Cardiac muscle cell (in vitro differentiated cells and primary cell): ENCODE results near the gene FAN1. TPM values are rescaled to one million over a fixed set of nuclear protein-coding genes. Genes with fewer than 3 reads are reported as not detected.

Source experiments
- DNase-seq, 2 donors: peaks; one replicate each; pipeline versions ENCODE4 v3.0.0 to v3.0.0-alpha.2; 2010 to 2017; ENCODE audit warnings: low read depth in 1 of 2, low spot score in 1 of 2
- H3K27ac ChIP-seq: fragments of 200-600 bp; sonication (generic); 2 replicates; pipeline ENCODE4 v1.5.1; 2016
- H3K27me3 ChIP-seq: fragments of 200-600 bp; sonication (generic); 2 replicates; pipeline ENCODE4 v1.6.0; 2016; ENCODE audit warnings: control low read depth
- H3K36me3 ChIP-seq: fragments of 200-600 bp; sonication (generic); 2 replicates; pipeline ENCODE4 v1.5.1; 2016; ENCODE audit warnings: control low read depth
- H3K4me1 ChIP-seq: fragments of 200-600 bp; sonication (generic); 2 replicates; pipeline ENCODE4 v1.8.1; 2017; ENCODE audit warnings: low read depth, mild to moderate bottlenecking, mixed run types
- H3K4me3 ChIP-seq: fragments of 200-600 bp; sonication (generic); 2 replicates; pipeline ENCODE4 v1.5.1; 2016; ENCODE audit warnings: mild to moderate bottlenecking
- H3K9me3 ChIP-seq: fragments of 200-600 bp; sonication (generic); 2 replicates; pipeline ENCODE4 v1.5.1; 2017; ENCODE audit warnings: low read depth, mild to moderate bottlenecking, control low read depth
- CTCF ChIP-seq: IDR thresholded peaks from 2 replicates; pipeline ENCODE4 v1.5.1; 2012; ENCODE audit warnings: low read depth, mild to moderate bottlenecking, low read length
- polyA plus RNA-seq: library from polyadenylated mRNA; unstranded; fragments of >200 nt; fragmentation: Nextera tagmentation; extraction: Ambion mirVana; gene quantifications from 2 replicates; pipeline ENCODE4 v1.2.1, GENCODE V29; 2016
- total RNA-seq: library from RNA; depleted of rRNA; stranded (reverse); fragments of >200 nt; gene quantifications from 2 replicates; pipeline ENCODE4 v1.2.3, GENCODE V29; 2016

FAN1 gene
- total and polyA plus RNA-seq, 2 experiments from 2014 or later: 18.3 to 26.8 TPM

GRCh38 chr15:30919877-30920550, 16.3 kb downstream of the FAN1 start:
- peaks cover 69% of the 10 kb centered on the region for H3K36me3 ChIP-seq
- no peak for DNase-seq
- no peaks in the 10 kb centered on the region for H3K9me3 ChIP-seq

GRCh38 chr15:30921106-30921505, 17.4 kb downstream of the FAN1 start:
- Histone ChIP-seq H3K9me3 (no peaks in the 10 kb centered on the region), H3K27me3 (no peaks in the 10 kb centered on the region), H3K4me1 (no peaks in the 10 kb centered on the region), H3K4me3 (no peak overlapping the region), H3K27ac (no peak overlapping the region), H3K36me3 (peaks cover 71% of the 10 kb centered on the region)
- DNase-seq: no peak
- TF ChIP-seq CTCF: no peak

More at GRCh38 chr15:30919877-30920550, 16.3 kb downstream of the FAN1 start:
- H3K4me1 ChIP-seq: no peaks in the 10 kb centered on the region
- H3K27me3 ChIP-seq: no peaks in the 10 kb centered on the region
- H3K4me3 ChIP-seq: no peak overlapping the region
- H3K27ac ChIP-seq: no peak overlapping the region
- TF ChIP-seq CTCF: no peak

DNA sequence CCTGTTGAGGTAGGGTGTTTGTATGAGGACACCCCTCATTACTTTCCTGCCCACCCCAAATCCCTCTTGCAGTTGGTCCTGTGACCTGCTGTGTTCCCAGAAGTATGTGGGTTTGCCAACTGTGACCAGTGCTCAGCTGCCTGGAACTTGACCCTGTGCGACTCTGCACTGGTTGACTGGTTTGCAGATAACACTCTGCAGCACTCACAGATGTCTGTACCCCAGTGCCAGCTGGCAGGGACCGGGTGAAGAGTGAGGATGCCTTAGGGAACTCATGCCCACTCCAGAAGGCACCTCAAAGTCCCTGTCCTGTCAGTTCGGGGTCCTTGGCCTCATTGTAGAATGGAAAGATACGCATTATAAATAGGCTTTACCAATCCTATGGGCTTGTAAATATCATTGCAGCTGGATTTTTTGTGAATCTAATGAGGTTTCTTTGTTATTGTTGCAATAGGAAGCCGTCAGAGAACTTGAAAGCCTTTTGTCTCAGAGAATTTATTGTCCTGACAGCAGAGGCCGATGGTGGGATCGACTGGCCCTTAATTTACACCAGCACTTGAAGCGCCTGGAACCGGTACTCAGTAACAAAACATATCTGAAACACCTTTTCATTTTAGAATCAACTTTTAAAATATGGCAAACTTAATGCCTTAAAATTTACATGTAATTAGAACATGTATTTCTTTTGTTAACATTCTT, 18.2 kb downstream of the FAN1 start:
- no peak for DNase-seq
- peaks cover 71% of the 10 kb centered on the region for H3K36me3 ChIP-seq

GRCh38 chr15:30922480-30923311, 19.0 kb downstream of the FAN1 start:
- Histone ChIP-seq H3K4me1 (no peaks in the 10 kb centered on the region), H3K27ac (peak overlapping the region; percentile 34), H3K4me3 (no peak overlapping the region), H3K9me3 (no peaks in the 10 kb centered on the region), H3K27me3 (no peaks in the 10 kb centered on the region), H3K36me3 (peaks cover 73% of the 10 kb centered on the region)
- TF ChIP-seq CTCF: no peak
- peak in 1 of 2 donors; percentile 15 for DNase-seq

More for the DNA sequence above, 18.2 kb downstream of the FAN1 start:
- Histone ChIP-seq H3K27me3 (no peaks in the 10 kb centered on the region), H3K27ac (no peak overlapping the region), H3K4me3 (no peak overlapping the region), H3K4me1 (no peaks in the 10 kb centered on the region), H3K9me3 (no peaks in the 10 kb centered on the region)
- no peak for TF ChIP-seq CTCF

DNA sequence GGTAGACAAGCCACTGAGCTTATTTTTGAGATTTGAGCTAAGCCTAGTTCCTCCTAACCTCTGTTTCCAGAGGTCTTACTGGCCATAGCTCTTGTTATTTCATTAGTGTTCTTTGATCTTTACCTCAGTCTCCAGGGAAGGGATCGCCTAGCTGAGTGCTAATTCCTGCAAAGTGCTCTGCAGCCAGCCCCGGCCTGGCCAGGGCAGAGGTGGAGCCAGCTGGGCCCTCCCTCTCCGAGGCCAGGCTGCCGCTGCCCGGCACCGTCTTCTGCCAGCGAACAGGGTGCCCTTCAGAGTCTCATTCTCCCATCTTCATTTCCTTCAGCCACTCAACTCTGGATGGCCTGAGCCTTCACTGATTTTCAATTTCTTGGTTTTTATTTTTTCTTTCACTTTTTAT, 19.7 kb downstream of the FAN1 start:
- H3K9me3 ChIP-seq: no peaks in the 10 kb centered on the region
- no peak overlapping the region for H3K27ac ChIP-seq
- no peak for TF ChIP-seq CTCF
- peaks cover 70% of the 10 kb centered on the region for H3K36me3 ChIP-seq
- no peaks in the 10 kb centered on the region for H3K27me3 ChIP-seq
- DNase-seq: no peak
- no peak overlapping the region for H3K4me3 ChIP-seq
- no peaks in the 10 kb centered on the region for H3K4me1 ChIP-seq
